HEK293 (cell line): ENCODE data around the gene MPHOSPH9.

Source experiments
- KLF1 ChIP-seq: fragments of 450-650 bp; formaldehyde crosslinking; IDR thresholded peaks from 2 replicates; pipeline ENCODE4 v1.5.1; 2016; ENCODE audit warnings: missing biosample characterization, missing genetic modification characterization
- ZNF16 ChIP-seq: fragments of 450-650 bp; formaldehyde crosslinking; IDR thresholded peaks from 2 replicates; pipeline ENCODE4 v1.5.1; 2016; ENCODE audit warnings: low read depth, missing biosample characterization, missing genetic modification characterization
- ZNF785 ChIP-seq: fragments of 450-650 bp; formaldehyde crosslinking; IDR thresholded peaks from 2 replicates; pipeline ENCODE4 v1.5.1; 2016; ENCODE audit warnings: missing biosample characterization, missing genetic modification characterization
- TF ChIP-seq, protein P1 (sequence below): fragments of 450-650 bp; formaldehyde crosslinking; IDR thresholded peaks from 2 replicates; pipeline ENCODE4 v1.5.1; 2016; ENCODE audit warnings: missing biosample characterization, missing genetic modification characterization
- TF ChIP-seq, protein P2 (sequence below): fragments of 450-650 bp; formaldehyde crosslinking; IDR thresholded peaks from 2 replicates; pipeline ENCODE4 v1.5.1; 2016; ENCODE audit warnings: missing biosample characterization, missing genetic modification characterization

DNA sequence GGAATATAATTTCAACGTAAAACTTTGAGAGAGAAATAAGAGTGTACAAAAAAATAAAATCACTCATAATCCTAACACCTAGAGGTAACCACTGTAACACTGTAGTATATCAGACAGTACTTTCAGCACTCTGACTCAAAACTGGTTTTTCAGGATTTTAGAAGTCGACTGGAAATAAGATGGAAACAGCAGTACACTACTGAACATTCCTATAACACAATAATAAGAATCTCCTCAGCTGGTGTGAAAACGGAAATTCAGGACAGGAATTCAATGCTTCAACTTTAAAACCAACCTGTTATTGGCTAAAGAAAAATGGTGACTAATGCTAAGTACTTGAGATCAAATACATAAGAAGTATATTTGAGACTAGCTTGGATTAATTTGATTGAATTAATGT is 69.7 kb downstream of the MPHOSPH9 start:
- TF ChIP-seq KLF1 (no peak), ZNF785 (tag by site-specific recombination) (no peak), ZNF16 (tag by site-specific recombination) (no peak)
- TF ChIP-seq, protein P1, sequence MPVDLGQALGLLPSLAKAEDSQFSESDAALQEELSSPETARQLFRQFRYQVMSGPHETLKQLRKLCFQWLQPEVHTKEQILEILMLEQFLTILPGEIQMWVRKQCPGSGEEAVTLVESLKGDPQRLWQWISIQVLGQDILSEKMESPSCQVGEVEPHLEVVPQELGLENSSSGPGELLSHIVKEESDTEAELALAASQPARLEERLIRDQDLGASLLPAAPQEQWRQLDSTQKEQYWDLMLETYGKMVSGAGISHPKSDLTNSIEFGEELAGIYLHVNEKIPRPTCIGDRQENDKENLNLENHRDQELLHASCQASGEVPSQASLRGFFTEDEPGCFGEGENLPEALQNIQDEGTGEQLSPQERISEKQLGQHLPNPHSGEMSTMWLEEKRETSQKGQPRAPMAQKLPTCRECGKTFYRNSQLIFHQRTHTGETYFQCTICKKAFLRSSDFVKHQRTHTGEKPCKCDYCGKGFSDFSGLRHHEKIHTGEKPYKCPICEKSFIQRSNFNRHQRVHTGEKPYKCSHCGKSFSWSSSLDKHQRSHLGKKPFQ (tag by site-specific recombination), result no peak
- TF ChIP-seq, protein P2, sequence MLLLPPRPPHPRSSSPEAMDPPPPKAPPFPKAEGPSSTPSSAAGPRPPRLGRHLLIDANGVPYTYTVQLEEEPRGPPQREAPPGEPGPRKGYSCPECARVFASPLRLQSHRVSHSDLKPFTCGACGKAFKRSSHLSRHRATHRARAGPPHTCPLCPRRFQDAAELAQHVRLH (tag by site-specific recombination), result no peak
